Memory B cell (primary cell): ENCODE data around the gene TPRG1L.

Experiments
- ATAC-seq: fragments of 150-1000 bp; cut with Tn5 transposase; 2 replicates; pipeline ENCODE4 v1.10.0; 2021; ENCODE audit warnings: low read depth, mild to moderate bottlenecking, moderate library complexity
- DNase-seq, 2 donors: peaks; one replicate each; pipeline ENCODE4 v3.0.0; 2022; ENCODE audit warnings: low spot score in 2 of 2
- H3K27ac Mint-ChIP-seq: one replicate; pipeline ENCODE4 v1.8.0; 2022; ENCODE audit warnings: mild to moderate bottlenecking, moderate library complexity, mixed read lengths
- H3K27me3 Mint-ChIP-seq: one replicate; pipeline ENCODE4 v1.8.0; 2022; ENCODE audit warnings: mixed read lengths
- H3K36me3 Mint-ChIP-seq: one replicate; pipeline ENCODE4 v1.8.0; 2022; ENCODE audit warnings: mild to moderate bottlenecking, mixed read lengths
- H3K4me1 Mint-ChIP-seq: one replicate; pipeline ENCODE4 v1.8.0; 2022; ENCODE audit warnings: mixed read lengths
- H3K4me3 Mint-ChIP-seq: one replicate; pipeline ENCODE4 v1.8.0; 2022; ENCODE audit warnings: mild to moderate bottlenecking, moderate library complexity, mixed read lengths
- H3K9me3 Mint-ChIP-seq: one replicate; pipeline ENCODE4 v1.8.0; 2022; ENCODE audit warnings: mixed read lengths

Gene TPRG1L

DNA sequence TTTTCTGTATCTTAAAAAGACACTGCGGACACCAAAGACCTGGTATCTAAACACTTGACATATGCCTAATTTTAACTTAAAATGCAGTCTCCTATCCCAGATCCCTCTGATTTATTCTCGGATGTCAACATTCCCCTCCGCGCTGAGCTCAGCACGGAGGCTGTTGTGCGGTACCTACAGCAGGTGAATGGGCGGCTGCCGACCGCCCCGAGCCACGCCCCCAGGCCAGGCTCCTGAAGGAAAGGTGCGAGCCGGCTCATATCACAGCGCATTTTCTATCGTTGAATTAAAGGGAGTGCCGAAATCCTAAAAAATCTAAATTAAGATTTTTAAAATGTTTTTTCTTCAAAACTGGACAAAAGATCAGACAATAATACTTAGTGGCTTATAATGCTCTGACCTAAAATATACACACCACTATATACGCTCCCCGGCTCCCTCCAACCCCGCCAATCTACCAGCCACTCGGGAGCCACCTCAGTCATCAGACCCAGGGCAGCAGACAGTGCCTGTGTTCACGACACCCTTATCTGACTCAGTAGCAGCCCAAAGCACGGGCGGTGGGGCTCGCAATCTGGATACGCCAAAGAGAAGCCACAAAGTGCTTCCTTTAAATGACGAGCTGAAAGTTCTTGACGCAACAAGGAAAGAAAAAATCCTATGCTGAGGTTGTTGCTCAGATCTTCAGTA, 21.0 kb downstream of the TPRG1L start:
- no peaks in the 10 kb centered on the region for H3K9me3 Mint-ChIP-seq
- H3K27me3 Mint-ChIP-seq = no peaks in the 10 kb centered on the region
- H3K4me1 Mint-ChIP-seq = peaks cover 9% of the 10 kb centered on the region
- H3K27ac Mint-ChIP-seq = no peak overlapping the region
- ATAC-seq (no peak), DNase-seq (no peak)
- peaks cover 16% of the 10 kb centered on the region for H3K36me3 Mint-ChIP-seq
- no peak overlapping the region for H3K4me3 Mint-ChIP-seq

GRCh38 chr1:3646596-3646995, 21.8 kb downstream of the TPRG1L start:
- no peak overlapping the region for H3K4me3 Mint-ChIP-seq
- H3K36me3 Mint-ChIP-seq = peaks cover 16% of the 10 kb centered on the region
- H3K9me3 Mint-ChIP-seq = no peaks in the 10 kb centered on the region
- DNase-seq (no peak), ATAC-seq (no peak)
- peaks cover 14% of the 10 kb centered on the region for H3K4me1 Mint-ChIP-seq
- peaks cover 3% of the 10 kb centered on the region for H3K27me3 Mint-ChIP-seq
- H3K27ac Mint-ChIP-seq = no peak overlapping the region

DNA sequence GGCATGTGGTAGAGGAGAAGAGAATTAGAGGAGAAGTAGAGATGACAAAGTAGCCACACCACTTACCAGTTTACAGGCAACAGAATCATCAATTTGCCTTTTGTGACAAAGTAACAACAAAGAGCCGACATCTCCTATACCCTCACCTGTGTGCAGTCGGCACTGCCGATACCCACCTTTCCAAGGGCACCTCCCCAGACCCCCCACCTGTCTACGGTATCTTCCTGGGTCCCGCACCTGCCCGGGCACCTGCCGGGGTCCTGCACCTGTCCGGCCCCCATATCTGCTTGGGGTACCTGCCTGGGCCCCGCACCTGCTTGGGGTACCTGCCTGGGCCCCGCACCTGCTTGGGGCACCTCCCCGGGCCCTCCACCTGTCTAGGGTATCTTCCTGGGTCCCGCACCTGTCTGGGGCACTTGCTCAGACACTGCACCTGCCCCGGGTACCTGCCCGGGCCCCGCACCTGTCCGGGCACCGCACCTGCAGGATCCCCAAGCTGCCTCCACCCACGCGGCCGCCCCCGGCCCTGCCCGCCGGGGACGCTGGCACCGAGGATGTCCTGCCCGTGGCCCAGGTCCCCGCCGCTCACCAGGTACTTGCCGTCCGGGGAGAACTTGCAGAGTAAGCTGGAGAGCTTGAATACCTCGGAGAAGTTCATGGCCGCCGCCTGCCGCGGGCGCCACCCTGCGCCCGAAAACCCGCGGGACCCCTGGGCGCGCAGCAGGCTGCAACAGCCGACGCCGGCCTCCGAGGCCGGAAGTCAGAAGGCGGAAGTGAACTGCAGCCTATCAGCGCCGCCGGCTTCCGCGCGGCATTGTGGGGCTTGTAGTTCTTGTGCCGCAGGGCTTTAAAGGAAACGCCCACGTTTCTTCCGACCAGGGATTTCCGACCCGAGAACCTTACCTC, 24.8 kb downstream of the TPRG1L start, which contains the start of gene WRAP73:
WRAP73 (minus strand) TSS at position 762 of the 906 bp plus-strand sequence; CDS start at position 658, 104 bp downstream.
- ATAC-seq (peak; percentile 95), DNase-seq (peak; percentile 78 to 79)
- Mint-ChIP-seq H3K4me1 (peaks cover 15% of the 10 kb centered on the region), H3K27me3 (peaks cover 9% of the 10 kb centered on the region), H3K27ac (peak within 1 kb of the TSS; percentile 62), H3K9me3 (no peaks in the 10 kb centered on the region), H3K4me3 (peak within 1 kb of the TSS; percentile 82), H3K36me3 (peaks cover 5% of the 10 kb centered on the region)

DNA sequence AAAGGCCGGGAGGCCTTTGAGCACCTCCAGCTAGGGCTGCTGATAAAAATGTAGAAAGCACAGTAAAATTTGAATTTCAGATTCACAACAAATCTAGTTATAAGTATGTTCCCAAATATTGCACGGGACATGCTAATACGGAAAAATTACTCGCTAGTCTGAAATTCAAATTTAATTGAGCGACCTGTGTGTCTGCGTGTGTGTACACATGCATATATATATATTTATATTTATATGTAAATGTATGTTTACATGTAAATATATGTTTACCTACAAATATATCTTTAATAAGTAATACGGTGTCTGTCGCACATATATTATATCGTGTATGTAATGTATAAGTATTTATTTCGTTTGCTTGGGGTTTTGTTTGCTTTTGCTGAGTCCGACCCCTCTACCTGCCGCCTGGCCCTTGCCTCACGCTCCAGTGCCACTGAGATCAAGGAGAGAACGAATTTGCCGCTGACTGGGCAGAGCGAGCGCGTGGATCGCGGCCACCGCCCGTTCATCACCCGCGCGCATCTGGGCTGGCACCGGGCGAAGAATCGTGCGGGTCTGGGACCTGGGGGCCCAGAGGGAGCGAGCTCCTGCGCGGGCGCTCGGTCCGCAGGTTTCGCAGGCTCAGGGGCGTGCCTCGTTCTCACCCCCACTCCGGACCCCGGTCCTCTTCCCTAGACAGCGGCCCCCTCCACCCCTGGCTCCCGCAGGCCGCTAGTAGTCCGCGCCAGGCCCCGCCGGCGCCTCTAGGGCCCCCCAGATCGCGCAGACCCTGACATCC, 25.6 kb downstream of the TPRG1L start:
- DNase-seq (no peak), ATAC-seq (no peak)
- H3K4me3 Mint-ChIP-seq = peak overlapping the region; percentile 82
- H3K27ac Mint-ChIP-seq = peak overlapping the region; percentile 62
- H3K4me1 Mint-ChIP-seq = peaks cover 16% of the 10 kb centered on the region
- H3K27me3 Mint-ChIP-seq = peaks cover 9% of the 10 kb centered on the region
- peaks cover 3% of the 10 kb centered on the region for H3K36me3 Mint-ChIP-seq
- H3K9me3 Mint-ChIP-seq = no peaks in the 10 kb centered on the region

DNA sequence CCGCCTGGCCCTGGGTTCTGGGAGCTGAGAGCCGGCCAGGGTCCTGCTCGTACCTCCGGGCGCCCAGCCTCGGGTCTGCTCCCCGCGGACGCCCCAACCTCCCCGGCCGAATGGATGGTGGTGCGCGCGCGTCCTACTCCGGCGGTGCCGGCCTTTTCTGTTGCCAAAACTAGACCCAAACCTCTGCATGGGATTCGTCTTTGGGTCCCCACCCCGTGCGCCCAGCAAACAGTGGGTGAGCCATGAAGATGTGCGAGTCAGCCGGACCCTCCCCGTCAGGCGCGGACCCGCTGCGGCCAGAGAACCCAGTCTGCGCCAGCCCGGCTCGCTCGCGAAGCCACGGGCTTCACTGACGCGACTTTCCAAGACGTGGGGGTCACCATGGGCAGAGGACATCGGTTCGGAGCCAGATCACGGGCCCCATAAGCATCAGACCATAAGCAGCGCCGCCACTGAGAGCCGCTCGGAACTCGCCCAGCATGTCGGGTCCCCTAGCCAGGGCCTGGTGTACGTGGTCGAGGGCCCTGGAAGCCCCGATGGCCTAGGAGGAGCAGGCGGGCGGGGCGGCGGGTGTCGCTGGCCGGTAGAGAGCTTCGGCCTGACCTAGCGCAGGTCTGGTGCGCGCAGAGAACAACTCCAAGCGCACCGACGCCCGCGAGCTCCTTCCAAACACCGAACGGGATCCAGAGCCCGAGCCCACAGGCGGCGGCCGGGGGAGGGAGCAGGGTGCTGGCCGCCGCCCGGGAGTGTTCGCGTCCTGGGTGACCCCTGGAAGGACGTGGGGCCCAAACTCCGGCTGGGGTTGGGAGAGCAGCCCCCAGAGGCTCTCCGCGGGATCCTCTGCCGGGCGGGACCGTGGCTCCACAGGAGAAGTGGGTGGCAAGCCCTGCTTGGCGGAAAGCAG, 26.5 kb downstream of the TPRG1L start:
- Mint-ChIP-seq H3K27me3 (peaks cover 9% of the 10 kb centered on the region), H3K4me3 (peak overlapping the region; percentile 78), H3K9me3 (no peaks in the 10 kb centered on the region), H3K4me1 (peaks cover 21% of the 10 kb centered on the region), H3K36me3 (no peaks in the 10 kb centered on the region), H3K27ac (no peak overlapping the region)
- ATAC-seq (no peak), DNase-seq (peak in 1 of 2 donors; percentile 53)

GRCh38 chr1:3651930-3652547, 27.2 kb downstream of the TPRG1L start, which contains the start of gene TP73:
TSS of gene TP73 (plus strand) at chr1:3652516. CDS start at chr1:3682366, 29,850 bp downstream.
- Mint-ChIP-seq H3K27me3 (peaks cover 9% of the 10 kb centered on the region), H3K27ac (no peak within 1 kb of the TSS), H3K4me3 (peak within 1 kb of the TSS; percentile 78), H3K9me3 (no peaks in the 10 kb centered on the region), H3K4me1 (peaks cover 25% of the 10 kb centered on the region), H3K36me3 (no peaks in the 10 kb centered on the region)
- DNase-seq (peak in 1 of 2 donors; percentile 50), ATAC-seq (no peak)

- H3K36me3 Mint-ChIP-seq = no peaks in the 10 kb centered on the region
- no peaks in the 10 kb centered on the region for H3K9me3 Mint-ChIP-seq
- ATAC-seq (no peak), DNase-seq (peak in 1 of 2 donors; percentile 42)
- H3K27me3 Mint-ChIP-seq = peaks cover 9% of the 10 kb centered on the region
- H3K27ac Mint-ChIP-seq = no peak overlapping the region
- H3K4me1 Mint-ChIP-seq = peaks cover 25% of the 10 kb centered on the region
- peak overlapping the region; percentile 62 for H3K4me3 Mint-ChIP-seq
Observed at GRCh38 chr1:3652548-3653285, 27.9 kb downstream of the TPRG1L start.

- ATAC-seq (no peak), DNase-seq (no peak)
- peaks cover 9% of the 10 kb centered on the region for H3K27me3 Mint-ChIP-seq
- peak overlapping the region; percentile 62 for H3K4me3 Mint-ChIP-seq
- no peaks in the 10 kb centered on the region for H3K9me3 Mint-ChIP-seq
- H3K27ac Mint-ChIP-seq = no peak overlapping the region
- no peaks in the 10 kb centered on the region for H3K36me3 Mint-ChIP-seq
- H3K4me1 Mint-ChIP-seq = peaks cover 22% of the 10 kb centered on the region
Observed at GRCh38 chr1:3653286-3653618, 28.4 kb downstream of the TPRG1L start.

GRCh38 chr1:3654549-3655281, 29.9 kb downstream of the TPRG1L start:
- ATAC-seq (no peak), DNase-seq (no peak)
- Mint-ChIP-seq H3K4me3 (no peak overlapping the region), H3K36me3 (no peaks in the 10 kb centered on the region), H3K4me1 (peaks cover 20% of the 10 kb centered on the region), H3K27me3 (peaks cover 9% of the 10 kb centered on the region), H3K27ac (no peak overlapping the region), H3K9me3 (no peaks in the 10 kb centered on the region)

DNA sequence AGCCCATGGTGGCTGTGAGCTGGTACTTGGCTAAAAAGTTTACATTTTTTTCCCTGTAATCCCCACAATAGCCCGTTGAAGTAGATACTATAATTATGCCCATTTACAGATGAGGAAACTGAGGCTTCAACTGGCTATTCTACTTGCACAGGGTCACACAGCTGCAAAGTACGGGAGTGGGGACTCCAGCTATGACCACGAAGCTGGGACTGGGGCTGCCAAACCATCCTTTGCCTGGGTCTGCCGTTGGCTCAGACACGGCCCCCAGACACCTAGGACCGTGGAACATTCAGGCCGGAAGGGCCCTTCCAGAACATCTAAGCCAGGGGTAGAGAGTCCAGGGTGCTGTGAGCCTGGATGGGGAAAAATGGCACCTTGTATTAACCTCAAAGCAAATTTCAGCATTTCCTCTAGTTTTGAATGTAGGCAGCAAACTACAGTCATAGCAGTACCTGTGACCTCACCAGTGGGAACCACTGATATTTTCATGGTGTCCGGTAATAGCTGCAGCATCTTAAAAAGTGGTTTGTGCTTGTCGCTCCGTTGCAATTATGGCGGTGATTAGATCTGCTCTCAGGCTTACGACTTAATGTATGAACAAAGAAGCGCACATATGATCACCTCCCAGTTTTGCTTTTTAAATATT, 31.8 kb downstream of the TPRG1L start:
- H3K36me3 Mint-ChIP-seq = no peaks in the 10 kb centered on the region
- peak; percentile 40 for ATAC-seq
- H3K4me1 Mint-ChIP-seq = peaks cover 13% of the 10 kb centered on the region
- H3K27ac Mint-ChIP-seq = peak overlapping the region; percentile 62
- peaks cover 6% of the 10 kb centered on the region for H3K27me3 Mint-ChIP-seq
- H3K4me3 Mint-ChIP-seq = peak overlapping the region; percentile 77
- no peak for DNase-seq
- H3K9me3 Mint-ChIP-seq = no peaks in the 10 kb centered on the region

DNA sequence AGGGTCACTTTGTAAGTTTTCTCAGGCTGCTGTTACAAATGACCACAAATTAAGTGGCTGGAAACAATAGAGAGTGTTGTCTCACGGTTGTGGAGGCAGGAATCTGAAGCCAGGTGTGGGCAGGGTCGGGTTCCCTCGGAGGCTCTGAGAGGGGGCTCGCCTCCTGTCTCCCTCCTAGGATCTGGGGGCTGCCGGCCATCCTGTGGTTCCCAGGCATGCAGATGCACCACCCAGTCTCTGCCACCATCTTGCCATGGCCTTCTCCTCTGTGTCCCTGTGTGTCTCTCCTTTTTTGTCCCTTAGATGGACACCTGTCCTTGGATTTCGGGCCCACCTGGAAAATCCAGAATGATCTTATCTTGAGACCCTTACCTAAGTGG, 32.3 kb downstream of the TPRG1L start:
- Mint-ChIP-seq H3K27ac (peak overlapping the region; percentile 62), H3K36me3 (no peaks in the 10 kb centered on the region), H3K9me3 (no peaks in the 10 kb centered on the region), H3K4me1 (peaks cover 13% of the 10 kb centered on the region), H3K27me3 (peaks cover 6% of the 10 kb centered on the region), H3K4me3 (no peak overlapping the region)
- no peak for ATAC-seq
- DNase-seq = no peak
